Left ventricle myocardium superior (tissue), 1 donor: ENCODE data around the gene TDRD12. TPM values are rescaled to one million over a fixed set of nuclear protein-coding genes. Genes with fewer than 3 reads are reported as not detected.
A peak's percentile ranks its signal among the peaks of the same experiment; 100 is the strongest.

Experiments used
- ATAC-seq: fragments of 200-7000 bp; cut with Tn5 transposase; one replicate; pipeline ENCODE4 v1.9.1; 2020; ENCODE audit warnings: mild to moderate bottlenecking, moderate library complexity
- DNase-seq: peaks from one replicate; pipeline ENCODE4 v3.0.0-alpha.2; 2020
- intact Hi-C: fragments of 100-400 bp; cut with micrococcal nuclease; formaldehyde crosslinking; loops from one replicate; pipeline ENCODE4 v1.11.0; 2022
- long read RNA-seq: library from polyadenylated mRNA; unstranded; transcript quantifications from one replicate; pipeline ENCODE4 v2.0.0, GENCODE V29; 2021
- total RNA-seq: library from RNA; stranded (reverse); fragmentation: NEBNext Ultra II Directional; extraction: Animal tissue kit (Norgen Biotek cat#: 25700); gene quantifications from one replicate; pipeline ENCODE4 v1.2.1, GENCODE V29; 2021
- donor health status: DM: no; HTN: yes; CAD: no; lungs with severe emphysema.

TDRD12 gene, protein sequence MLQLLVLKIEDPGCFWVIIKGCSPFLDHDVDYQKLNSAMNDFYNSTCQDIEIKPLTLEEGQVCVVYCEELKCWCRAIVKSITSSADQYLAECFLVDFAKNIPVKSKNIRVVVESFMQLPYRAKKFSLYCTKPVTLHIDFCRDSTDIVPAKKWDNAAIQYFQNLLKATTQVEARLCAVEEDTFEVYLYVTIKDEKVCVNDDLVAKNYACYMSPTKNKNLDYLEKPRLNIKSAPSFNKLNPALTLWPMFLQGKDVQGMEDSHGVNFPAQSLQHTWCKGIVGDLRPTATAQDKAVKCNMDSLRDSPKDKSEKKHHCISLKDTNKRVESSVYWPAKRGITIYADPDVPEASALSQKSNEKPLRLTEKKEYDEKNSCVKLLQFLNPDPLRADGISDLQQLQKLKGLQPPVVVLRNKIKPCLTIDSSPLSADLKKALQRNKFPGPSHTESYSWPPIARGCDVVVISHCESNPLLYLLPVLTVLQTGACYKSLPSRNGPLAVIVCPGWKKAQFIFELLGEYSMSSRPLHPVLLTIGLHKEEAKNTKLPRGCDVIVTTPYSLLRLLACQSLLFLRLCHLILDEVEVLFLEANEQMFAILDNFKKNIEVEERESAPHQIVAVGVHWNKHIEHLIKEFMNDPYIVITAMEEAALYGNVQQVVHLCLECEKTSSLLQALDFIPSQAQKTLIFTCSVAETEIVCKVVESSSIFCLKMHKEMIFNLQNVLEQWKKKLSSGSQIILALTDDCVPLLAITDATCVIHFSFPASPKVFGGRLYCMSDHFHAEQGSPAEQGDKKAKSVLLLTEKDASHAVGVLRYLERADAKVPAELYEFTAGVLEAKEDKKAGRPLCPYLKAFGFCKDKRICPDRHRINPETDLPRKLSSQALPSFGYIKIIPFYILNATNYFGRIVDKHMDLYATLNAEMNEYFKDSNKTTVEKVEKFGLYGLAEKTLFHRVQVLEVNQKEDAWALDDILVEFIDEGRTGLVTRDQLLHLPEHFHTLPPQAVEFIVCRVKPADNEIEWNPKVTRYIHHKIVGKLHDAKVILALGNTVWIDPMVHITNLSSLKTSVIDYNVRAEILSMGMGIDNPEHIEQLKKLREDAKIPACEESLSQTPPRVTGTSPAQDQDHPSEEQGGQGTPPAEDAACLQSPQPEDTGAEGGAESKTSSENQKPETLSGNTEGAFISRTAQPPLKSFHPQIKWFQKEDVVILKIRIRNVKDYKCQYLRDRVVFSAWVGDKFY (N-terminal part only)
- total RNA-seq, result not detected
- long read RNA-seq, result 0 reads

DNA sequence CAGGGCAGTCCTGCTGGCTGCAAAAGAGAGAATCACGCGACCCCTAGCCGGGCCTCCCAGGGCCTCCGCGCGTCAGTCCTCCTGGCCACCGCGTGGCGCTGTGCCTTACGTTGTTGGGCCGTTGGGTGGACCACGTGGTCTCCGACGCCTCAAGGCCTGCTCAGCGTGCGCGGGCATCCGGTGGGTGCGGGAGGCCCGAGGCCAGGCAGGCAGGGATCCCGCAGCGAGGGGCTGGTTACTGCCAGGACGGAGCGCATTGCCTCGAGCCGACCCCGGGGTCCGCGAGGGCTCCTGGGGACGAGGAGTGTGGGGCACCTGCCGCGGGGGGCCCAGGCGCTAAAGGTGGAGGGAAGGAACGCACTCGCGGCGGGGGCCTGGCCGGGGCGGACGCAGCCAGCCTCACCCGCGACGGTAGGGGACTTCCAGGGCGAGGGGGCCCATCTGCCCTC, at the start of gene TDRD12:
TSS of gene TDRD12 (plus strand) at position 157 of the 449 bp plus-strand sequence. CDS start 306 bp downstream, outside the sequence.
- ATAC-seq (no peak), DNase-seq (no peak)
- intact Hi-C loops, result no loop called here

DNA sequence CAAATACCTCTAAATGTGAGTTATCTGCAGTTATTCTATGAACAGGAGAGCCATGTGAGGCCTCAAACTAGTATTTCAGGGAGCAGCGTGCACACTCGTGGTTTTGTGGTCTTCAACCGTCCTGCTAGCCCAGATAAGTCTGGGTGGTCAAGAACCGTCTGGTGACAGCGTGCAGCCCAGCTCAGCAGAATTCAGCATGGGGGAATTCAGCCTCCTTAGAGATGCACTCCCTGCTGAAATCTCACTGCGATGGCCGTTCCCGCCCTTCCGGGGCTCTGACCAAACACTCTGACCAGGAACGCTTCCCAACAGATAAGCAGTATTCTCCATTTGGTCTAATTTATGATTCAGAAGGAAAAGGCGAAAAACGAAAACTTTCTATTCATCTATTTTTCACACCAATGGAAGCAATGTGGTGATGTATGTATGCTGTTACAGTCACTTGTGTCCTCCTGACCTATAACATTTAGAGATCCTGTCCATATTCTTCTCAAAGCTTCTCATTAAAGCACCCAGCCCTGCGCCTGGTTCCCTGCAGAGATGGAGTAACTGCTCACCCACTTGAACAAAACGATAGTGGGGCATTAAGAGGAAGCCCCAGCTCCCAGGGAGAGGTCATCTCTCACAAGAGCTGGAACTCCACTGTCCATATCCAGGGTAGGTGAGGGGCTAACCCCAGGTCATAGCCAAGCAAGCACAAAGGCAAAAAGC, 47.5 kb upstream of the TDRD12 start:
- no peak for ATAC-seq
- DNase-seq, result no peak
- intact Hi-C loops, result no loop called here

DNA sequence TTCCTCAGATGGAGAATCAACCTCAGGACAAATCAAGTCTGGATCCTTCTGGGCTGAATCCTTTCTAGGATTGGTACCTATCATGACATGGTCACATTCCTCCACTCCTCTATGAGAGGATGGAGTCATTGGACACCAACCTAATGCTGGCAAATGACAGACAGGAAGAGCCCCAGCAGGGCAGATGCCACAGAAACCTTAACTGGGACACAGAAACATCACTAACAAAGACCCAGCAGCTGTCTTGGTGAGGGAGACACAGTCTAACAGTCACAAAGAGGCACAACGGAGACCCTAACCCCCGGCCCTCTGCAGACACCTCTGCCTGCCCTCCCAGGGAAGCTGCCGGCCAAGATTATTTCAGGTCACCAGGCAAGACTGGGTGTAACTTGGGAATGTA, 46.7 kb upstream of the TDRD12 start:
- DNase-seq, result no peak
- no peak for ATAC-seq
- intact Hi-C loops, result no loop called here

DNA sequence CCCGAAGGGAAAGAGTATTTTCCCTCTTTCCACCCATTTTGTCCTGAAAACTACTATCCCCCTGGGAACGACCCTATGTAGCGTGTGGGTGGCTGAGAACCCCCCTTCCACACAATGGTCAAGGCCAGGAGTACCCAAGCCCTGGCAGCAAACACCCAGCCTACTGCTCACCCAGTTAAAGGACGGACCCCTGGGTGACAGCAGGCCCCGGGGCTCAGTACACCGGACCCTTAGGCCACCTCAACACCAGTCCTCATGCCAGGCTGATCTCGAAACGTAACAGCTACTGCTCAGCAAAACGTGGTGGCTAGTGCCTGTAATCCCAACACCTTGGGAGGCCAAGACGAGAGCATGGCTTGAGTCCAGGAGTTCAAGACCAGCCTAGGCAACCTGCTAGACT, 46.0 kb upstream of the TDRD12 start:
- DNase-seq, result no peak
- no peak for ATAC-seq
- intact Hi-C loops, result no loop called here

DNA sequence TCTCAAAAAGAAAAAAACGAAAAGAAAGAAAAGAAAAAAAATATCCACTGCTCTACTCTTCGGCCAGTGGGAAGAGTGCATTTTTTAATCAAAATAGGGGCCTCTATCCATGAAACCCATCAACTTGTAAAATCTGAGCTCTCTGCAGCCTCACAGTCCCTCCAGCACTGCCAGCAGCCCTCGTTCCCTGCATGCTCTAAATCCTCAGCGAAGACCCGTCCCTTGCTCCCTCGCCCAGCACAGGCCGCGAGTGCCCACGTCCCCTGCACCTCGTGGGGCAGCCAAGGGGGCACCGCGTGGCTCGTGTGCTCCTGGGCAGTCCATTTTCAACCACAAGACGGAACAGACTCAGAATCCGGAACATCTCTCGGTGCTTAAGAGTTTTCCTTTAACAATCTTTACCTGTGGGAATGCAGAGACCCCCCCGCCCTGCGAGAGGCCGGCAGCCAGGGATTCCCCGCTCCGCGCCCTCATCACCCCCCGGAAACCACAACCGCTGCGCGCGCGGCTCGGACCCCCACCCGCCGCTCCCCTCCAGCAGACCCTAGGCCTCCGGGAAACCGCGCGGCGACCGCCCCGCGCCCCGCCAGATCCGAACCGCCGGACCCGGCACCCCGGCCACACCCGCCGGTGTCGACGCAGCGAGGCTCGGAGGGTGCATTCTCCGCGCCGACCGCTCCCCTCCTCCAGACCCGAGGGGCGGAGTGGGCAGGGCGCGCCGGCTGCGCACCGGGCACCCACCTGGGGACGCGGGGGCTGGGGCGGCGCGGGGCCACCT, 45.2 kb upstream of the TDRD12 start:
- DNase-seq (no peak), ATAC-seq (no peak)
- intact Hi-C loops, result no loop called here

DNA sequence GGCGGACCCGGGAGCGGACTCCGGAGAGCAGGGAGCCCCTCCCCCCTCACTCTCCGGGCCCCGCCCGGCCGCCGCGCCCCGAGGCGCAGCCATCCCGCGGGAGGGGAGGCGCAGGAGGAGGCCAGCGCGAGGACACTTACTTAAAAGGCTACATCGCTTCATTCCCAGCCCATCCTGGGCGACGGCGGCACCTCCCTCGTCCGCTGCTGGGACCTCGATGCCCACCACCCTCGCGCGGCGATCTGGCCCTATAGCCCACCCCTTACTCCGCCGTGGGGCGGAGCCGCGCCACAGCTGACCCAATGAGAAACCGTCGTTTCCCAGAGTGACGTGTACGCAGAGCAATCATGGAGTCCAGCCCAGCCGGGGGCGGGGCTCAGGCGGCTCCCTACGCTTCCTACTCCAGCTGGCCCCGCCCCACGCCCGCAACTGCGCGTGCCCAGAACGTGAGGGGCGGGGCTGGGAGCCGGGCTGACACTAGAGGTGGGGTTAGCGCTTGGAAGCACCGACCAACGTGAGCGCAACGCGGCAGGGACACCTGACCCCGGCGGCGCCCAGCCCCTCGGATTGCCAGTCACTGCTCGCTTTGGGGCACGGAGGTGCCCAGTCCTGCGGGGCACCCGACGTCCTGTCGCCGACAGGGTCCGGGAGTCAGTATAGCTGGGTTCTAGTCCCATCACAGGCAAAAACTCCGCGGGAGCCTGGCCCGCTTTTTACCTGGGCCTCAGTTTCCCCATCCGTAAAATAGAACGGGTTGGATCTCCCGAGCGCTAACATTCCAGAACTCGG, 44.4 kb upstream of the TDRD12 start, which contains the start of gene ANKRD27:
TSS of gene ANKRD27 (minus strand) at position 250 of the 789 bp plus-strand sequence. CDS start 16,165 bp downstream, outside the sequence.
- intact Hi-C loops, result no loop called here
- ATAC-seq (peak; percentile 93), DNase-seq (peak; percentile 100)

DNA sequence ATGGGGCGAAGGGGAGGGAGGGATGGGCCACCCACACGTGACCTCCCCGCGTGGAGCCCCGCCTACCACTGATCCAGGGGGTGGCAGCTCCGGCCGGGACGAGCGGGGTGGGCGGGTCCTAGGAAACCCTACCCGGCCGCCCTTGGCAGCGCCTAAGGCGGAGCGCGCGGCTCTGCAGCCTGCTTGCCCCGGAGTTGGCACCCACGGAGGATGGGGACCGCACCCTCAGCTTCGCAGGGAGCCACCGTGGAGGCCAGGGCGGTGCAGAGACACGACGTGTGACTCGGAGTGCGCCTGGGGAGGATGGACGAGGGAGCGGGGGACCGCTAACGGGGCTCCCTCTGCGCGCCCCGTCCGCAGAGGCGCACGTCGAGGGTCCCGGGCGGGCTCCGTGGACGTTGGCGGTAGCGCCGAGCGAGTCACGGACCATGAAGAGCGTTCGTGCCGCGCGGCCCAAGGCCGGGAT, 43.8 kb upstream of the TDRD12 start, which contains the start of gene RGS9BP:
TSS of gene RGS9BP (plus strand) at position 129 of the 466 bp plus-strand sequence. CDS start 416 bp downstream, outside the sequence.
- peak; percentile 94 for DNase-seq
- peak; percentile 86 for ATAC-seq
- intact Hi-C loops, result no loop called here

DNA sequence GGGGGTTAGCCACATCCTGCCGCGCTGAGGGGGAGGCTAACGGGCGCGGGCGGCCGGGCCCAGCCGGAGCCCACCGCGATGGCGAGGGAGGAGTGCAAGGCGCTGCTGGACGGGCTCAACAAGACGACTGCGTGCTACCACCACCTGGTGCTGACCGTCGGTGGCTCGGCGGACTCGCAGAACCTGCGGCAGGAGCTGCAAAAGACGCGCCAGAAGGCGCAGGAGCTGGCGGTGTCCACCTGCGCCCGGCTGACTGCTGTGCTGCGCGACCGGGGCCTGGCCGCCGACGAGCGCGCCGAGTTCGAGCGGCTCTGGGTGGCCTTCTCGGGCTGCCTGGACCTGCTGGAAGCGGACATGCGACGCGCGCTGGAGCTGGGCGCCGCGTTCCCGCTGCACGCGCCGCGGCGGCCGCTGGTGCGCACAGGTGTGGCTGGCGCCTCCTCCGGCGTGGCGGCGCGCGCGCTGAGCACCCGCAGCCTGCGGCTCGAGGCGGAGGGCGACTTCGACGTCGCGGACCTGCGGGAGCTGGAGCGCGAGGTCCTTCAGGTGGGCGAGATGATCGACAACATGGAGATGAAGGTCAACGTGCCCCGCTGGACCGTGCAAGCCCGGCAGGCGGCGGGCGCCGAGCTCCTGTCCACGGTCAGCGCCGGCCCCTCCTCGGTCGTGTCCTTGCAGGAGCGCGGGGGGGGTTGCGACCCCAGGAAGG, 43.2 kb upstream of the TDRD12 start:
- DNase-seq (peak; percentile 46), ATAC-seq (peak; percentile 9)
- intact Hi-C loops, result no loop called here

DNA sequence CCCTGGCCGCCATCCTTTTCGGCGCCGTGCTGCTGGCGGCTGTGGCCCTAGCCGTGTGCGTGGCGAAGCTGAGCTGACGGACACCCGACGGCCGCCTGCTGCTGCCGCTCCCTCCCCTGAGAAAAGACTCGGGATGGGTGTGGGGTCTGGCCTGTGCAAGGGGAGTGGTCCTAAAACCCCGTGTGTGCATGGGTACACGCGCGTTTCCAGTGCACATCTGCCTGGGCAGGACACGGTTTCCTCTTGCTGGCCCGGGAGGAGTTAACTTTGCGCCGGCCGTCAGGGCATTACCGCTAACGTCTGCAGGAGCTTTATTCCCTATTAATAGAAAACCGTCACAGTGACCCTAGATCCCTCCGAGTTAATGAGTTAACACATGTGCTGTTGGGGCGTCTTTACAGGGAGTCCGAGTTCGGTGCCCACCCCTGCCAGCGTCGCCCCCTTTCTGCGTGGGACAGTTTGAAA, 42.6 kb upstream of the TDRD12 start:
- ATAC-seq (no peak), DNase-seq (no peak)
- intact Hi-C loops, result no loop called here

DNA sequence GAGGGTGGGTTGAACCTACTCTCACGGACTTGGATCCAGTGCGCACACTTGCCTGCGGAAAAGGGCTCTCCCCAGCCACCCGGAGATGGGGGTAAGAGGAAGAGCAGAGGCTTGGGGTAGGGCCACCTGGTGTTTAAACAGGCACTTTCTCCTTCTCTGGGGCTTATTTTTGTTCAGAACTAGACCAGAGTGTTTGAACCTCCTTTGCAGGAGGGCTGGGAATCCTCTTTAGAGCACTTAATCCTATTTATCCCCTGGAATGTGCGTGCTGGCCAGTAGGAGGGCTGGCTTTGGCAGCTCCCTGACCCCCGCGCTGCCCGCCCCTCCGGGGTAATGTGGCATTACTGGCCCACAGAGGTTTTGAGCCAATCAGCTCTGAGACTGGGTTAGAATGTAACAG, 41.9 kb upstream of the TDRD12 start:
- no peak for ATAC-seq
- intact Hi-C loops, result no loop called here
- peak; percentile 35 for DNase-seq

DNA sequence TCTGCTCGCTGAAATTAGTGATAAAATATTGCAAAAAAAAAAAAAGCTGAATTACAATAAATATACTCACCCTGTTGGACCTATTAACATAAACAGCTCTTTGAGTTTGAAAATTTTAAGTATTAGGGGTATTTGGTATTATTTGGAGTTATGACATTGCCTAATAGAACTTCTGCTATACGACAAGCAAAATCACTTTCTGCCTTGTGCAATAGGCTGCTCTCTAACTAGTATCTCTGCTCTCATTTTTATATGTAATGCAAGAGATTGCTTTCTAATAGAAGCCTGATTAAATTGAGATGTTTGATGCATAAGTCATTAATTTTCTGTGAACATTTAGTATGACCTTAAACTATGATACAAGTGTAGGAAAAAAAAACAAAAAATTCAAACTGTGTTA, 38.6 kb upstream of the TDRD12 start:
- ATAC-seq (no peak), DNase-seq (no peak)
- intact Hi-C loops, result no loop called here

DNA sequence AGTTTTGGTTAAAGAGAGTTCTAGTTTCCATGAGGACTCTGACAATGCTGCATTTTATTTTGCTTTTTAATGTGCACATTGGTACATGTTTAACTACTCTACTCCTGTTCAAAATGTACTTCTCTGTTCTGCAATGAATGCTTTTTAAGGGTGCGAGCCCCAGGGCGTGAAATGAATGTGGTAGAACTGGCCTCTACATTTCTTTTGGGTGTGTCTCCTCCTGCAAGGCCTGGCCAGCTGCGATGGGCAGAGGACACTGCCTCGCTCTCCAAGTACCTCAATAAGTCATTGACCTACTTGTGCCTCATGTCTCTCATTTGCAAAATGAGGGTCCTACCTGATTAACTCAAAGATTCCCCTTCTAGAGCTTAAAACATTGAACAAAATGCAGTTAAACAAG, 37.2 kb upstream of the TDRD12 start:
- ATAC-seq, result no peak
- intact Hi-C loops, result no loop called here
- no peak for DNase-seq

DNA sequence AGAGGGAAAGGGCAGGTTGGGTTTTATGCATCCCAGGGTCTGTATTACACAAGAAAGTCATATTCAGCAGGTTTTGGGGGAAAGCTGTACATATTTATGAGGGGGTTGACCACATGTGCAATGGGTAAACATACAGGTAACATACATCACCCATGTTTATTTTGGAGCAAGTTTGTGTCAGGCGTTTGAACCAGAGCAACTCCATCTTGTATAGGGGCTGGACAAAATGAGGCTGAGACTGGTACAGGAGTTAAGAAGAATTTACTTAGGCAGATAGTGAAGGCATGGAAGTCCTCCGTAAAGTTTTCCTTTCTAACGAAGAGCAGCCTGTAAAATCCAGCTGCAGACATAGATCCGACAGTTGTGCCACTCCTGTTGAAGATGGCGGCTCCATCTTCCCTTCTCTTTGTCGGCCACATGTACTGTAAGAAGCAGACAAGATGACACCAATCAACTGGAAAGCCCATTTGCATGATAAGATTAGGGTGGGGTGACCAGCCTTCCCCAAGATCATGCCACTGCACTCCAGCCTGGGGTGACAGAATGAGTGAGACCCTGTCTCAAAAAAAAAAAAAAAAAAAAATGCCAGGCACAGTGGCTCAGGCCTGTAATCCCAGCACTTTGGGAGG, 32.6 kb upstream of the TDRD12 start:
- ATAC-seq, result no peak
- no peak for DNase-seq
- intact Hi-C loops, result no loop called here

DNA sequence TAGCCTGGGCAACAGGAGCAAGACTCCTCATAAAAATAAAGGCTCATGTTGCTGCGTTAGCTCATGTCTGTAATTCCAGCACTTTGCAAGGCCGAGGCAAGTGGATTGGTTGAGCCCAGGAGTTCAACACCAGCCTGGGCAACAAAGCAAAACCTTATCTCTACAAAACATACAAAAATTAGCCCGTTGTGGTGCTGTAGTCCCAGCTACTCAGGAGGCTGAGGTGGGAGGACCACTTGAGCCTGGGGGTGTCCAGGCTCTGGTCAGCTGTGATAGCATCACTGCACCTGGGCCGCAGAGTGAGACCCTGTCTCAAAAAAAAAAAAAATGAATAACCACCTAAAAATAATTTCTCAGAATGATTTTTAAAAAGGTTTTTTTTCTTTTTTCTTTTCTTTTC, 31.9 kb upstream of the TDRD12 start:
- intact Hi-C loops, result no loop called here
- ATAC-seq, result no peak
- no peak for DNase-seq

DNA sequence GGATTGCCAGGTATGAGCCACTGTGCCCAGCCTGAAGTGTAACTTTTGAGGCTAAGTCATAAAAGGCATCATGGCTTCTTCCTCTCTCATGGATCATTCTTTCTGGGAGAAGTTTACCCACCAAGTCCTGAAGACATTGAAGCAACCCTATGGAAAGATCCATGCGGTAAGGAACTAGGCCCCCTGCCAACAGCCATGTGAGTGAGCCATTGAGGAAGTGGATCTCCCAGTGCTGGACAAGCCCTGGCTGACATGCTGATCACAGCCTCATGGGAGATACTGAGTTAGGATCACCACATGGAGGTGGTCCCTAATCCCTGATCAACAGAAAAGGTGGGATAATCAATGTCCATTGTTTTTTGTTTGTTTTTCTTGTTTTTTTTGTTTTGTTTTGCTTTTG, 31.3 kb upstream of the TDRD12 start:
- DNase-seq, result peak; percentile 48
- no peak for ATAC-seq
- intact Hi-C loops, result no loop called here
